ENCODE data around the gene MIS18A. TPM values are rescaled to one million over a fixed set of nuclear protein-coding genes. Genes with fewer than 3 reads are reported as not detected.
"Not testable (repeated sequence)": the region's sequence is repeated elsewhere in the genome, so short reads cannot be mapped to it uniquely, and the experiment has no call there.

Gene MIS18A
- total RNA-seq, 4 donors from 2014 or later = 3.5 to 5.3 (median 4.1) TPM

DNA sequence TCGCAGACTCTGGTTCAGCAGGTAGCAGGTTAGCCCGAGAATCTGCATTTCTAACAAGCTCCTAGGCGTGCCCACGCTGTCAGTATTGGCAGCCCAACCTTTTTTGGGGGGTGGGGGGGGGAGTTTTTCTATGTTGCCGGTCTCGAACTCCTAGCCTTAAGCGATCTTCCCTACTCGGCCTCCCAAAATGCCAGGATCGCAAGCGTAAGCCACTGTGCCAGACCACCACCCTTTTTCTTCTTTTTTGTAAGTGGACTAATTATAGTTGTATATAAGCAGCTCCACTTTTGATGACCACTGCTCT is 480 bp upstream of the MIS18A start:
- ATAC-seq (ENCODE audit: low FRiP score) (no peak), DNase-seq (ENCODE audit: low spot score) (no peak)
- TF ChIP-seq, protein P1, sequence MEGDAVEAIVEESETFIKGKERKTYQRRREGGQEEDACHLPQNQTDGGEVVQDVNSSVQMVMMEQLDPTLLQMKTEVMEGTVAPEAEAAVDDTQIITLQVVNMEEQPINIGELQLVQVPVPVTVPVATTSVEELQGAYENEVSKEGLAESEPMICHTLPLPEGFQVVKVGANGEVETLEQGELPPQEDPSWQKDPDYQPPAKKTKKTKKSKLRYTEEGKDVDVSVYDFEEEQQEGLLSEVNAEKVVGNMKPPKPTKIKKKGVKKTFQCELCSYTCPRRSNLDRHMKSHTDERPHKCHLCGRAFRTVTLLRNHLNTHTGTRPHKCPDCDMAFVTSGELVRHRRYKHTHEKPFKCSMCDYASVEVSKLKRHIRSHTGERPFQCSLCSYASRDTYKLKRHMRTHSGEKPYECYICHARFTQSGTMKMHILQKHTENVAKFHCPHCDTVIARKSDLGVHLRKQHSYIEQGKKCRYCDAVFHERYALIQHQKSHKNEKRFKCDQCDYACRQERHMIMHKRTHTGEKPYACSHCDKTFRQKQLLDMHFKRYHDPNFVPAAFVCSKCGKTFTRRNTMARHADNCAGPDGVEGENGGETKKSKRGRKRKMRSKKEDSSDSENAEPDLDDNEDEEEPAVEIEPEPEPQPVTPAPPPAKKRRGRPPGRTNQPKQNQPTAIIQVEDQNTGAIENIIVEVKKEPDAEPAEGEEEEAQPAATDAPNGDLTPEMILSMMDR (IDR thresholded peaks at IDR 0.05) = no peak

DNA sequence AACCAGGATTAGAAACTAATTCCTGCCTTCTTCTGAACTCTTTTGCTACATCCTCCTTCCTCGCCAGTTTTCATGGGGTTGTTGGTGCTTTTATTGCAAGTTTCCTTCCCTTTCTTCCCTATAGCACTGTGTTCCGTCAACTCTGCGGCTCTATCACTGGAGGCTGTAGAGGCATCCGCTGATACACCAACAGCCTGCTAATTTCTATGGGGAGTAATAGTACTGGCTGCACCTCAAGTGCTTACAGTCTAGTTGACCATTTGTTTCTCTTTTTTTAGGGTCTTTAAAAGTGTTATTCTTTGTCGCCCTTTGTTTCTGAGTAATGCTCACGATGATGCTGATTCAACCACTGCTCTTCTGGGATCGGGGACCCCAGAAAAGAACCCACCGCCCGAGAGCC is 746 bp downstream of the MIS18A start:
- DNase-seq (ENCODE audit: low spot score) (no peak), ATAC-seq (ENCODE audit: low FRiP score) (no peak)
- TF ChIP-seq, protein P1 (IDR thresholded peaks at IDR 0.05) = no peak

GRCh38 chr21:32276671-32277070 is 2.2 kb downstream of the MIS18A start:
- ATAC-seq (ENCODE audit: low FRiP score) (no peak), DNase-seq (ENCODE audit: low spot score) (no peak)
- TF ChIP-seq, protein P1 (IDR thresholded peaks at IDR 0.05) = no peak

DNA sequence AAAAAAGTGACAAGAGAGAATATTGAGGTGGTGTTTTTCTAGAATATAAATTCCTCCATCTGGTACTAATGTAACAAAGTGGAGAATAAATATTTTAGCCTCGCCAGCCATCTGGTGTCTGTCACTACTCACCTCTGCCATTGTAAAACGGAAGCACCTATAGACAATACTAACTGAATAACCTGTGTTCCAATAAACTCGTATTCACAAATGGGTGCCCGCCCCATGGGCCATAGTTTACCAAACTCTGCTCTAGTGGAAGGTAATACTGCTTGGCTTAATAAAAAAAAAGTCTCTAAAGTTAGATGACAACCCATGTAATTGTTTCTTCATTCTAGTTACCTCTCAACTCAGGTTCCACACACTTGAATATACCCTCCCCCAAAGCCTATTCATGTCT is 8.1 kb downstream of the MIS18A start:
- TF ChIP-seq, protein P1 (IDR thresholded peaks at IDR 0.05) = no peak
- ATAC-seq (ENCODE audit: low FRiP score) (no peak), DNase-seq (ENCODE audit: low spot score) (no peak)

GRCh38 chr21:32265321-32265720 is 13.5 kb downstream of the MIS18A start:
- DNase-seq (ENCODE audit: low spot score); ATAC-seq (ENCODE audit: low FRiP score): not testable (repeated sequence)

- TF ChIP-seq, protein P1 (IDR thresholded peaks at IDR 0.05) = no peak
- no peak for ATAC-seq (ENCODE audit: low FRiP score)
- DNase-seq (ENCODE audit: low spot score) = no peak
Measured at GRCh38 chr21:32261929-32262328, 16.9 kb downstream of the MIS18A start.

DNA sequence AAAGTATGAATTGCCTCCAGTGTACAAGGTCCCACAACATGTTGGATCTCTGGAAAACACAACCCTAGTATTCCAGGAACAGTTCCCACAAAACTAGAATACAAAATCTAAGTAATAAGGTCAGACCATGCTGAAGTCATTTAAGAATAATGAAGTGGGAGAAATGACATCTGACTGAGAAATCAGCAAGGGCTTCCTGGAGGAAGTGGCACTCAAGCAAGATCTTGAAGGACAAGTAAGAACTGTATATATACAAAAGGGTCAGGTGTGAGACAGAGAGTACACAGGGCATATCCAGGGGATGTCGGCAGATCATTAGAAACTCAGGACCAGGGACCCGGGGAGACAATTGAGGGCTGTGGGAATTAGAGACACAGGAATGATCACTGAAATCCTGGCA is 18.7 kb downstream of the MIS18A start:
- no peak for ATAC-seq (ENCODE audit: low FRiP score)
- TF ChIP-seq, protein P1 (IDR thresholded peaks at IDR 0.05) = no peak
- DNase-seq (ENCODE audit: low spot score) = no peak

- ATAC-seq (ENCODE audit: low FRiP score); DNase-seq (ENCODE audit: low spot score): not testable (repeated sequence)
Measured at GRCh38 chr21:32258786-32259048, 20.1 kb downstream of the MIS18A start.

All from omental fat pad (tissue), 4 donors.